OCI-LY3 (cell line): ENCODE measurements around the gene ARMH3.

ENCODE experiments used
- CTCF ChIP-seq: fragments of 200-600, 300-600 bp; sonication (generic); IDR thresholded peaks from 2 replicates; pipeline ENCODE4 v1.5.1; 2014; ENCODE audit warnings: antibody characterized with exemption, low read length, low read depth
- EZH2phosphoT487 ChIP-seq: fragments of 200-600 bp; shearing (Covaris generic); IDR thresholded peaks from 2 replicates; pipeline ENCODE4 v1.6.1; 2018; ENCODE audit warnings: antibody characterized with exemption, mixed run types, low read depth

GRCh38 chr10:102090772-102091171 is 34.8 kb upstream of the ARMH3 start:
- no peak for TF ChIP-seq CTCF
- TF ChIP-seq EZH2phosphoT487: no peak
